ENCODE data around the gene NFX1.

GRCh38 chr9:33344145-33344544, 53.8 kb downstream of the NFX1 start:
- TF ChIP-seq CTCF (optimal IDR thresholded peaks at IDR 0.05 in 1 of 3, IDR thresholded peaks at IDR 0.05 in 1 of 3, conservative IDR thresholded peaks at IDR 0.05 in 1 of 3; ENCODE audit: extremely low read depth in 1 of 3, insufficient read depth in 2 of 3, low read length in 3 of 3) (no peak), EZH2 (IDR thresholded peaks at IDR 0.05; ENCODE audit: low read length) (no peak)

Measured in keratinocyte (primary cell).